HCT116 (cell line): Measurements from ENCODE around the gene CCDC191. TPM values are rescaled to one million over a fixed set of nuclear protein-coding genes. Genes with fewer than 3 reads are reported as not detected.

Source experiments
- ATAC-seq: fragments of 200-7000 bp; cut with Tn5 transposase; 2 replicates; pipeline ENCODE4 v1.9.1; 2020; ENCODE audit warnings: mild to moderate bottlenecking, moderate library complexity
- BruUV-seq: library from RNA; stranded (reverse); fragments of 400-500 nt; replicated peaks from 2 replicates; lab custom pipeline; 2021; lab: Mats Ljungman, UMichigan
- CTCF ChIA-PET: fragments of 300-600 bp; sonication (Branson Sonifier 250); formaldehyde crosslinking; loops from one replicate; lab custom pipeline; 2021; ENCODE audit warnings: antibody characterized with exemption; lab: Charles Lee
- POLR2A ChIA-PET: fragments of 300-600, 350-600 bp; sonication (Branson Sonifier 250); formaldehyde crosslinking; loops from one replicate; lab custom pipeline; 2021; ENCODE audit warnings: antibody characterized with exemption; lab: Charles Lee
- RAD21 ChIA-PET, 2 experiments: fragments of 300-600 bp; sonication (Branson Sonifier 250); formaldehyde crosslinking; loops; one replicate each; lab custom pipeline; 2023; ENCODE audit warnings: low total read pairs in 2 of 2; ENCODE audit not compliant: uncharacterized antibody in 2 of 2, unreplicated experiment in 2 of 2, low non-redundant PET in 1 of 2; lab: Charles Lee
- DNase-seq: peaks from one replicate; pipeline ENCODE4 v3.0.0-alpha.2; 2010; ENCODE audit warnings: low read depth, low spot score
- H2AFZ ChIP-seq: fragments of 200-600 bp; shearing (Covaris generic), sonication (generic); 2 replicates; pipeline ENCODE4 v1.6.1; 2017; ENCODE audit warnings: low read depth, mixed run types, mixed read lengths, antibody characterized with exemption, low read length; ENCODE audit not compliant: poor library complexity, severe bottlenecking
- H3K27ac ChIP-seq: 2 replicates; pipeline ENCODE4 v1.5.1; 2012; ENCODE audit warnings: low read depth, low read length
- H3K27me3 ChIP-seq: fragments of 200-600 bp; sonication (generic); 2 replicates; pipeline ENCODE4 v1.6.1; 2016; ENCODE audit warnings: mixed run types, low read length, mixed read lengths; ENCODE audit not compliant: insufficient read depth
- H3K36me3 ChIP-seq, 2 experiments: fragments of 200-500 bp in 1 of 2; fragments of 200-600 bp in 1 of 2; sonication (Bioruptor generic) in 1 of 2; sonication (generic) in 1 of 2; 2 replicates each; pipeline versions ENCODE4 v1.5.1 to v1.6.1; 2014 to 2016; ENCODE audit warnings: low read length in 2 of 2, inconsistent platforms in 1 of 2, mixed read lengths in 1 of 2, mixed run types in 1 of 2; ENCODE audit not compliant: insufficient read depth in 2 of 2, control insufficient read depth in 1 of 2
- H3K4me1 ChIP-seq, 2 experiments: fragments of 200-600 bp in 1 of 2; sonication (generic) in 1 of 2; 2 replicates each; pipeline versions ENCODE4 v1.5.1 to v1.6.1; 2012 to 2017; ENCODE audit warnings: low read length in 2 of 2, inconsistent platforms in 1 of 2, mild to moderate bottlenecking in 1 of 2, mixed read lengths in 1 of 2, mixed run types in 1 of 2, moderate library complexity in 1 of 2; ENCODE audit not compliant: insufficient read depth in 2 of 2, control insufficient read depth in 1 of 2
- H3K4me2 ChIP-seq: fragments of 200-600 bp; sonication (generic); 2 replicates; pipeline ENCODE4 v1.6.1; 2017; ENCODE audit warnings: mixed run types, low read length, mixed read lengths
- H3K4me3 ChIP-seq, 2 experiments: fragments of 200-600 bp in 1 of 2; sonication (generic) in 1 of 2; replicated peaks in 1 of 2; 2 replicates each; pipeline ENCODE4 v1.5.1; 2011 to 2016; ENCODE audit warnings: low read length in 2 of 2, control low read depth in 1 of 2, low read depth in 1 of 2, mild to moderate bottlenecking in 1 of 2, mixed read lengths in 1 of 2, mixed run types in 1 of 2
- H3K79me2 ChIP-seq: fragments of 200-600 bp; sonication (generic); 2 replicates; pipeline ENCODE4 v1.6.1; 2017; ENCODE audit warnings: mild to moderate bottlenecking, mixed run types, low read length, moderate library complexity, mixed read lengths; ENCODE audit not compliant: insufficient read depth
- H3K9ac ChIP-seq: fragments of 200-600 bp; sonication (generic); 2 replicates; pipeline ENCODE4 v1.6.1; 2016; ENCODE audit warnings: low read length, mixed read lengths
- H3K9me2 ChIP-seq: fragments of 200-600 bp; sonication (generic), shearing (Covaris generic); 2 replicates; pipeline ENCODE4 v1.6.1; 2017; ENCODE audit warnings: mixed run types, mild to moderate bottlenecking, moderate library complexity; ENCODE audit not compliant: insufficient read depth
- H3K9me3 ChIP-seq, 2 experiments: fragments of 200-500 bp in 1 of 2; fragments of 200-600 bp in 1 of 2; sonication (Bioruptor generic) in 1 of 2; sonication (generic) in 1 of 2; 2 replicates each; pipeline ENCODE4 v1.6.1; 2014 to 2017; ENCODE audit warnings: low read length in 2 of 2, mixed read lengths in 2 of 2, inconsistent platforms in 1 of 2, low read depth in 1 of 2, mild to moderate bottlenecking in 1 of 2, mixed run types in 1 of 2, moderate library complexity in 1 of 2; ENCODE audit not compliant: control insufficient read depth in 1 of 2, insufficient read depth in 1 of 2
- H4K20me1 ChIP-seq: fragments of 200-600 bp; sonication (generic), shearing (Covaris generic); 2 replicates; pipeline ENCODE4 v1.6.1; 2017; ENCODE audit warnings: mixed run types, mild to moderate bottlenecking, moderate library complexity; ENCODE audit not compliant: insufficient read depth
- ATF3 ChIP-seq: IDR thresholded peaks from 2 replicates; pipeline ENCODE4 v1.6.1; 2012
- CBX3 ChIP-seq: IDR thresholded peaks from 2 replicates; pipeline ENCODE4 v1.6.1; 2012; ENCODE audit warnings: low read depth
- CEBPB ChIP-seq: IDR thresholded peaks from 2 replicates; pipeline ENCODE4 v1.6.1; 2012; ENCODE audit warnings: low read depth
- ELF1 ChIP-seq: IDR thresholded peaks from 2 replicates; pipeline ENCODE4 v1.6.1; 2012; ENCODE audit warnings: low read depth, borderline replicate concordance
- EZH2 ChIP-seq: fragments of 200-600 bp; sonication (generic); IDR thresholded peaks from 2 replicates; pipeline ENCODE4 v1.6.1; 2017; ENCODE audit warnings: antibody characterized with exemption, mixed run types
- FOSL1 ChIP-seq: IDR thresholded peaks from 2 replicates; pipeline ENCODE4 v1.6.1; 2012; ENCODE audit warnings: low read depth
- JUND ChIP-seq: IDR thresholded peaks from 2 replicates; pipeline ENCODE4 v1.6.1; 2012
- MAX ChIP-seq: IDR thresholded peaks from 2 replicates; pipeline ENCODE4 v1.6.1; 2012
- POLR2A ChIP-seq: IDR thresholded peaks from 2 replicates; pipeline ENCODE4 v1.7.0; 2011; ENCODE audit warnings: borderline replicate concordance; ENCODE audit not compliant: insufficient read depth, insufficient read length; ENCODE audit errors: extremely low read depth
- POLR2AphosphoS5 ChIP-seq: IDR thresholded peaks from 2 replicates; pipeline ENCODE4 v1.6.1; 2011; ENCODE audit warnings: mild to moderate bottlenecking, low read depth, low read length, moderate library complexity
- RAD21 ChIP-seq: IDR thresholded peaks from 2 replicates; pipeline ENCODE4 v1.6.1; 2012; ENCODE audit warnings: low read depth, mild to moderate bottlenecking
- SIN3A ChIP-seq: IDR thresholded peaks from 2 replicates; pipeline ENCODE4 v1.6.1; 2012; ENCODE audit warnings: low read depth
- SRF ChIP-seq: IDR thresholded peaks from 2 replicates; pipeline ENCODE4 v1.6.1; 2012; ENCODE audit warnings: low read depth
- TCF7L2 ChIP-seq: IDR thresholded peaks from 2 replicates; pipeline ENCODE4 v1.7.0; 2011; ENCODE audit warnings: borderline replicate concordance, inconsistent platforms; ENCODE audit not compliant: insufficient read depth, insufficient read length; ENCODE audit errors: extremely low read depth
- ZNF274 ChIP-seq: fragments of 200-500 bp; sonication (Bioruptor generic); IDR thresholded peaks from 2 replicates; pipeline ENCODE4 v1.6.1; 2014; ENCODE audit warnings: mild to moderate bottlenecking, low read depth, low read length, inconsistent platforms
- intact Hi-C: fragments of 100-400 bp; cut with micrococcal nuclease; formaldehyde crosslinking; loops from 2 replicates; pipeline ENCODE4 v1.10.0; 2022
- total RNA-seq: library from RNA; stranded (reverse); gene quantifications from one replicate; pipeline ENCODE4 v1.2.1, GENCODE V29; 2021; ENCODE audit not compliant: unreplicated experiment
- TF ChIP-seq, protein P1 (sequence below): IDR thresholded peaks from 2 replicates; pipeline ENCODE4 v1.6.1; 2011; ENCODE audit warnings: mild to moderate bottlenecking, low read length, moderate library complexity; ENCODE audit not compliant: insufficient replicate concordance; ENCODE audit errors: extremely low read depth
- TF ChIP-seq, protein P2 (sequence below): IDR thresholded peaks from 2 replicates; pipeline ENCODE4 v1.6.1; 2012; ENCODE audit warnings: low read depth

CCDC191 gene
- total RNA-seq, 1 experiment from 2014 or later = 4.1 TPM

- H3K4me2 ChIP-seq = no peak overlapping the region
- no peaks in the 10 kb centered on the region; a peak in 1 of 4 replicates for H3K4me1 ChIP-seq
- ChIA-PET POLR2A (no interaction called here), CTCF (no interaction called here), RAD21 (no interaction called here)
- H3K4me3 ChIP-seq = no peak overlapping the region
- no peaks in the 10 kb centered on the region for H3K79me2 ChIP-seq
- H3K27ac ChIP-seq = no peak overlapping the region
- BruUV-seq = no TSS peak
- peaks cover 16 to 24% of the 10 kb centered on the region in 2 experiments; a peak in 3 of 4 replicates for H3K36me3 ChIP-seq
- H3K9me2 ChIP-seq = no peaks in the 10 kb centered on the region
- H3K27me3 ChIP-seq = no peaks in the 10 kb centered on the region
- H4K20me1 ChIP-seq = no peaks in the 10 kb centered on the region
- intact Hi-C loops = no loop called here
- no peaks in the 10 kb centered on the region for H3K9me3 ChIP-seq
- no peak overlapping the region for H3K9ac ChIP-seq
- TF ChIP-seq MAX (no peak), ZNF274 (no peak), SRF (no peak), JUND (no peak), CBX3 (no peak), CEBPB (no peak), POLR2A (no peak), ELF1 (no peak), RAD21 (no peak), TCF7L2 (no peak), EZH2 (no peak), POLR2AphosphoS5 (no peak), ATF3 (no peak), SIN3A (no peak), FOSL1 (no peak)
- TF ChIP-seq, protein P1, sequence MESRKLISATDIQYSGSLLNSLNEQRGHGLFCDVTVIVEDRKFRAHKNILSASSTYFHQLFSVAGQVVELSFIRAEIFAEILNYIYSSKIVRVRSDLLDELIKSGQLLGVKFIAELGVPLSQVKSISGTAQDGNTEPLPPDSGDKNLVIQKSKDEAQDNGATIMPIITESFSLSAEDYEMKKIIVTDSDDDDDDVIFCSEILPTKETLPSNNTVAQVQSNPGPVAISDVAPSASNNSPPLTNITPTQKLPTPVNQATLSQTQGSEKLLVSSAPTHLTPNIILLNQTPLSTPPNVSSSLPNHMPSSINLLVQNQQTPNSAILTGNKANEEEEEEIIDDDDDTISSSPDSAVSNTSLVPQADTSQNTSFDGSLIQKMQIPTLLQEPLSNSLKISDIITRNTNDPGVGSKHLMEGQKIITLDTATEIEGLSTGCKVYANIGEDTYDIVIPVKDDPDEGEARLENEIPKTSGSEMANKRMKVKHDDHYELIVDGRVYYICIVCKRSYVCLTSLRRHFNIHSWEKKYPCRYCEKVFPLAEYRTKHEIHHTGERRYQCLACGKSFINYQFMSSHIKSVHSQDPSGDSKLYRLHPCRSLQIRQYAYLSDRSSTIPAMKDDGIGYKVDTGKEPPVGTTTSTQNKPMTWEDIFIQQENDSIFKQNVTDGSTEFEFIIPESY = no peak
- TF ChIP-seq, protein P2, sequence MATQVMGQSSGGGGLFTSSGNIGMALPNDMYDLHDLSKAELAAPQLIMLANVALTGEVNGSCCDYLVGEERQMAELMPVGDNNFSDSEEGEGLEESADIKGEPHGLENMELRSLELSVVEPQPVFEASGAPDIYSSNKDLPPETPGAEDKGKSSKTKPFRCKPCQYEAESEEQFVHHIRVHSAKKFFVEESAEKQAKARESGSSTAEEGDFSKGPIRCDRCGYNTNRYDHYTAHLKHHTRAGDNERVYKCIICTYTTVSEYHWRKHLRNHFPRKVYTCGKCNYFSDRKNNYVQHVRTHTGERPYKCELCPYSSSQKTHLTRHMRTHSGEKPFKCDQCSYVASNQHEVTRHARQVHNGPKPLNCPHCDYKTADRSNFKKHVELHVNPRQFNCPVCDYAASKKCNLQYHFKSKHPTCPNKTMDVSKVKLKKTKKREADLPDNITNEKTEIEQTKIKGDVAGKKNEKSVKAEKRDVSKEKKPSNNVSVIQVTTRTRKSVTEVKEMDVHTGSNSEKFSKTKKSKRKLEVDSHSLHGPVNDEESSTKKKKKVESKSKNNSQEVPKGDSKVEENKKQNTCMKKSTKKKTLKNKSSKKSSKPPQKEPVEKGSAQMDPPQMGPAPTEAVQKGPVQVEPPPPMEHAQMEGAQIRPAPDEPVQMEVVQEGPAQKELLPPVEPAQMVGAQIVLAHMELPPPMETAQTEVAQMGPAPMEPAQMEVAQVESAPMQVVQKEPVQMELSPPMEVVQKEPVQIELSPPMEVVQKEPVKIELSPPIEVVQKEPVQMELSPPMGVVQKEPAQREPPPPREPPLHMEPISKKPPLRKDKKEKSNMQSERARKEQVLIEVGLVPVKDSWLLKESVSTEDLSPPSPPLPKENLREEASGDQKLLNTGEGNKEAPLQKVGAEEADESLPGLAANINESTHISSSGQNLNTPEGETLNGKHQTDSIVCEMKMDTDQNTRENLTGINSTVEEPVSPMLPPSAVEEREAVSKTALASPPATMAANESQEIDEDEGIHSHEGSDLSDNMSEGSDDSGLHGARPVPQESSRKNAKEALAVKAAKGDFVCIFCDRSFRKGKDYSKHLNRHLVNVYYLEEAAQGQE = no peak
- no peak overlapping the region for H2AFZ ChIP-seq
- DNase-seq (no peak), ATAC-seq (no peak)
These were observed 33.3 kb upstream of the CCDC191 start for GRCh38 chr3:114089675-114090074.
